Sigmoid colon (tissue), 4 donors: ENCODE measurements around the gene SPTLC2.

Source experiments
- EP300 ChIP-seq, 4 donors: sonication (generic); formaldehyde crosslinking; IDR thresholded peaks; one replicate each; pipeline ENCODE4 v1.6.1; 2017; ENCODE audit warnings: antibody characterized with exemption in 4 of 4
- TF ChIP-seq, protein P1 (sequence below), 4 experiments: fragments of 450-650 bp in 3 of 4; fragments of 200-600 bp in 1 of 4; IDR thresholded peaks; one replicate each; pipeline ENCODE4 v1.5.1; 2016 to 2019; ENCODE audit warnings: antibody characterized with exemption in 4 of 4, mild to moderate bottlenecking in 3 of 4, moderate library complexity in 2 of 4

DNA sequence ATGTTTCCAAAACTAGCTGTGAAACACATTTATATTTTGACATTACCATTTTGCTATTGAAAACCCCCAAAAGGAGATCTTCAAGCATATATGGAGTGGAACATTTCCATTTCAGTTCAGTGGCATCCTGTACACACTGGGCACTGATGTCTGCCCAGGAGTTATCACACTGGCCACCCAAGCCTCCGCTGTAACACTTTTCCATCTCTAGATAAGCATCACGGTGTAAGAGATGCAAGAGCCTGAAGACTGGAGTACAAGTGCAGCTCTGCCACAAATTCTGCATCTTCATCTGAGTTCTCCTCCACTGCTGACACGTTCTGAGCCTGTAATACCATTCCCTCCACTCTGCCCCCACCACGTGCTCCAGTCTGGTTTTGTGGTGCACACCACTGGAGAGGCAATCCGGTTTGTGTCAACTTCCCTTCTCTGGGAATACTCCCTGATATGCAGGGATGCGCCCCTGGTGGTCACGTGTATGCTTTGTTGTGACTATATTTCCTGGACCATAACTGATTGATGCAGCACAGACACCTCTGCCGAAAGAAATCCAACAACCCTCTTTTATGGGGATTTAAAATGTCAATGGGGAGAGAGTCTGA lies 12.7 kb downstream of the SPTLC2 start:
- TF ChIP-seq, protein P1, sequence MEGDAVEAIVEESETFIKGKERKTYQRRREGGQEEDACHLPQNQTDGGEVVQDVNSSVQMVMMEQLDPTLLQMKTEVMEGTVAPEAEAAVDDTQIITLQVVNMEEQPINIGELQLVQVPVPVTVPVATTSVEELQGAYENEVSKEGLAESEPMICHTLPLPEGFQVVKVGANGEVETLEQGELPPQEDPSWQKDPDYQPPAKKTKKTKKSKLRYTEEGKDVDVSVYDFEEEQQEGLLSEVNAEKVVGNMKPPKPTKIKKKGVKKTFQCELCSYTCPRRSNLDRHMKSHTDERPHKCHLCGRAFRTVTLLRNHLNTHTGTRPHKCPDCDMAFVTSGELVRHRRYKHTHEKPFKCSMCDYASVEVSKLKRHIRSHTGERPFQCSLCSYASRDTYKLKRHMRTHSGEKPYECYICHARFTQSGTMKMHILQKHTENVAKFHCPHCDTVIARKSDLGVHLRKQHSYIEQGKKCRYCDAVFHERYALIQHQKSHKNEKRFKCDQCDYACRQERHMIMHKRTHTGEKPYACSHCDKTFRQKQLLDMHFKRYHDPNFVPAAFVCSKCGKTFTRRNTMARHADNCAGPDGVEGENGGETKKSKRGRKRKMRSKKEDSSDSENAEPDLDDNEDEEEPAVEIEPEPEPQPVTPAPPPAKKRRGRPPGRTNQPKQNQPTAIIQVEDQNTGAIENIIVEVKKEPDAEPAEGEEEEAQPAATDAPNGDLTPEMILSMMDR (IDR thresholded peaks at IDR 0.05), result no peak
- no peak for TF ChIP-seq EP300 (IDR thresholded peaks at IDR 0.05)
